ENCODE results near the gene CHST2.

DNA sequence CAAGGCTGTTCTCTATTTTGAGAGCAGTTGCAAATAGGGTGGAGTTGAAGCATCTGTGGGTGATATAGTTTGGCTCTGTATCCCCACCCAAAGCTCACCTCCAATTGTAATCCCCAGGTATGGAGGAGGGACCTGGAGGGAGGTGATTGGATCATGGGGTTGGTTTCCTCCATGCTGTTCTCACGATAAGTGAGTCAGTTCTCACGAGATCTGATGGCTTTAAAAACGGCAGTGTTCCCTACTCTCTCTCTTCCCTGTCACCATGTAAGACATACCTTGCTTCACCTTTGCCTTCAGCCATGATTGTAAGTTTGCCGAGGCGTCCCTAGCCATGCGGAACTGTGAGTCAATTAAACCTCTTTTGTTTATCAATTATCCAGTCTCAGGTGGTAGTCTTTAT is 21.0 kb downstream of the CHST2 start:
- TF ChIP-seq, protein P1, sequence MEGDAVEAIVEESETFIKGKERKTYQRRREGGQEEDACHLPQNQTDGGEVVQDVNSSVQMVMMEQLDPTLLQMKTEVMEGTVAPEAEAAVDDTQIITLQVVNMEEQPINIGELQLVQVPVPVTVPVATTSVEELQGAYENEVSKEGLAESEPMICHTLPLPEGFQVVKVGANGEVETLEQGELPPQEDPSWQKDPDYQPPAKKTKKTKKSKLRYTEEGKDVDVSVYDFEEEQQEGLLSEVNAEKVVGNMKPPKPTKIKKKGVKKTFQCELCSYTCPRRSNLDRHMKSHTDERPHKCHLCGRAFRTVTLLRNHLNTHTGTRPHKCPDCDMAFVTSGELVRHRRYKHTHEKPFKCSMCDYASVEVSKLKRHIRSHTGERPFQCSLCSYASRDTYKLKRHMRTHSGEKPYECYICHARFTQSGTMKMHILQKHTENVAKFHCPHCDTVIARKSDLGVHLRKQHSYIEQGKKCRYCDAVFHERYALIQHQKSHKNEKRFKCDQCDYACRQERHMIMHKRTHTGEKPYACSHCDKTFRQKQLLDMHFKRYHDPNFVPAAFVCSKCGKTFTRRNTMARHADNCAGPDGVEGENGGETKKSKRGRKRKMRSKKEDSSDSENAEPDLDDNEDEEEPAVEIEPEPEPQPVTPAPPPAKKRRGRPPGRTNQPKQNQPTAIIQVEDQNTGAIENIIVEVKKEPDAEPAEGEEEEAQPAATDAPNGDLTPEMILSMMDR (conservative IDR thresholded peaks at IDR 0.05), result no peak
- no peak for TF ChIP-seq ZFX (IDR thresholded peaks at IDR 0.05)

Data from C4-2B (cell line).